HG03571 (cell line): ENCODE measurements around the gene SCGB1D1.
"Not testable (repeated sequence)": the region's sequence is repeated elsewhere in the genome, so short reads cannot be mapped to it uniquely, and the experiment has no call there.

ENCODE experiments used
- ATAC-seq: cut with Tn5 transposase; IDR thresholded peaks from one replicate; pipeline ENCODE4 v1.9.1; 2021; ENCODE audit not compliant: unreplicated experiment

Gene SCGB1D1

DNA sequence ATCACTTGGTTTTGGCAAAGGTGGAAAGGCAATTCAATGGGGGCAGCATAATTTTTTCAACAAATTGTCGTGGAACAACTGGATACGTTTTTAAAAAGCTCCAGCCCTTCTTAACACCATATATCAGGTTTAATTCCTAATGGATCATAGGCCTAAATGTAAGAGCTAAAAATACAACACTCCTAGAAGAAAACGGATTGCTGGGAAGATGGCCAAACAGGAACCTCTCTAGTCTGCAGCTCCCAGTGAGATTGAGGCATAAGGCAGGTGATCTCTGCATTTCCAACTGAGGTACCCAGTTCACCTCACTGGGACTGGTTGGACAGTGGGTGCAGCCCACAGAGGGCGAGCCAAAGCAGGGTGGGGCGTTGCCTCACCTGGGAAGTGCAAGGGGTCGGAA, 32.4 kb upstream of the SCGB1D1 start:
- ATAC-seq: no peak

DNA sequence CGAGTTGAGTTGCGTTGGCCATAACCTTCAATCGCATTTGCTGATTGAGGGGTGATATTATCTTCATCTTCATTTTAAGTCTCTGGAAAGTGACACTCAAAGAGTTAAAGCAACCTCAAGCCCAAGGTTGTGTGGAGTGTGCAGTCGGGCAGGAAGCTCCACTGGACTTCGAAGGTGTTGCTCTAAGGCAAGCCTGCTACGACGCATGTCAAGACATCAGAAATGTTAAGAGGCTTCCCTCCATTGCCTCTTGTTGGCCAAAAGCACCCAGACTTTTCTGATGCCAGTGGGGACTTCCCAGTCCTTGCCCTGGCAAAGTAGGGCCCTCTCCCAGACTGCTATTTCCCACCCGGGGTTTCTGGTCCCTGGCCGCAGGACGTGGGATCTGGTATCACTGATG, 23.6 kb upstream of the SCGB1D1 start:
- no peak for ATAC-seq

DNA sequence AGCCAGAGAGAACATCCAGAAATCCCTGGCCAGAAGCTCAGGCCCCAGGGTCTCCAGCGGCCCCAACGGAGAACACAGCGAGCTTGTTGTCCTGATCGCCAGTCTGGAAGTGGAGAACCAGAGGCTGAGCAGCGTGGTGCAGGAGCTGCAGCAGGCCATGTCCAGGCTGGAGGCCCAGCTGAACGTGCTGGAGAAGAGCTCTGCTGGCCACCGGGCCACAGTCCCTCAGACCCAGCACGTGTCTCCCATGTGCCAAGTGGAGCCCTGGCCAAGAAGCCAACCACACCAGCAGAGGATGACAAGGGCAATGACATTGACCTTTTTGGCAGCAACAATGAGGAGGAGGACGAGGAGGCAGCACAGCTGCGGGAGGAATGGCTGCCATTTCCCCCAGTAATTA, 20.6 kb upstream of the SCGB1D1 start:
- ATAC-seq: no peak

DNA sequence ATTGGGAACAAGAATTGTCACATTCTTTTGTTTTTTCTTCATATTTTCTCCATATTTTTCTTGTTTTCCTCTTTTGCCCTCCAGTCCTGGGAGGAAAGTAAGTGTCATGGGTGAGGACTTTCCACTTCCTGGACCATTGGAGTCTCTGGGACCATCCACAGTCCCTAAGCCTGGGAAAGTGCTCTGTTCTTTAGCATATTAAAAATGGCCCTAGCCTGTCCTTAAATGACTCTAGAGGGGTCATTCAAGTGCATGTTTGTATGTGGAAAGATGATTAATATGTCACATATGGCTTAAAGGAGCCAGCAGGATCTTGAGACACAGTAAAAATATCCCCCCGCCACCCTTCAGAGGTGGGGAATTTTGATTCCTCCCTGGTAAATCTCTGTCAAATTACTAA, 20.1 kb upstream of the SCGB1D1 start:
- no peak for ATAC-seq

DNA sequence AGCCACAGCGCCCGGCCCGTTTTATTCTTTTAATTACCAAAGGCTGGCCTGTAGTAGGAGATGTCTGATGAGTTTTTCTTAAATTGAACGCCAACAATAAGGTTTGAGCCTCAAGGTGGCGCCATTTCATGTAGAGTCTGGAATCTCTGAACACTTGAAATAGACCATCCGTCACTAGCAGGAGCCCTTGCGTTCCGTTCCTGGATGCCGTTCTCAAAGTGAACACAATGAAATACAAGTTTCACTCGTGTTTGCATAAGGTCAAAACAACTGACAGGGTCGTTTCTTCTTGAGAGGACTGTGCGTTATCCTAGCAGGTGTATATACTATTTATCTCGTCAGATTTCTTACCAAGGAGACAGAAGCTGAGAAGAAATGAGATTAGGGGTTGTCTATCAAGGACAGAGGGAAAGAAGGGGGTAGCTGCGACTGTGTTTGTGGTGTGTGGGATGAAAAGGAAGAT, 18.7 kb upstream of the SCGB1D1 start:
- ATAC-seq: no peak

DNA sequence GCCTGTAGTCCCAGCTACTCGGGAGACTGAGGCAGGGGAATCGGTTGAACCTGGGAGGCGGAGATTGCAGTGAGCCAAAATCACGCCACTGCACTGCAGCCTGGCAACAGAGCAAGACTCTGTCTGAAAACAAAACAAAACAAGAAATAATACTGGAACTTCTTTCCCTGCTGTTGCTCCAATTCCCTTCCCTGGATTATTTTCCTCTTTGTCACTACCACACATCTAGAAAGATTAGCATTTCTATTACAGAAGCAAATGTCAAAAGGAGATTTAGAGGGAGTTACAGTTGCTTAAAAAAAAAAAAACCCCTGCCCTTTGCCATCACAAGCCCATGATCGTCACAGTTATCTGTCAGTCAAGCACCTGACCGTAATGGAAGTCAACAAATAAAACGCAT, 17.7 kb upstream of the SCGB1D1 start:
- no peak for ATAC-seq

DNA sequence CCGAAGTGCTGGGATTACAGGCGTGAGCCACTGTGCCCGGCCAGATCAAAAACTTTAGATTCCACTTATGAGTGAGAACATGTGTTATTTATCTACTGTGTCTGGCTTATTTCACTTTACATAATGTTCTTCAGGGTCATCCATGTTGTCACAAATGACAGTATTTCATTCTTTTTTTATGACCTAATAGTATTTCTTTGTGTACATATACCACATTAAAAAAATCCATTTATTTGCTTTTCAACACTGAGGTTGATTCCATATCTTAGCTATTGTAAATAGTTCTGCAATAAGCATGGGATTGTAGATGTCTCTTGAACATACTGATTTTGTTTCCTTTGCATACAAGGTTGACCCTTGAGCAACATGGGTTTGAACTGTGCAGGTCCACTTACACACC, 13.2 kb upstream of the SCGB1D1 start:
- no peak for ATAC-seq

DNA sequence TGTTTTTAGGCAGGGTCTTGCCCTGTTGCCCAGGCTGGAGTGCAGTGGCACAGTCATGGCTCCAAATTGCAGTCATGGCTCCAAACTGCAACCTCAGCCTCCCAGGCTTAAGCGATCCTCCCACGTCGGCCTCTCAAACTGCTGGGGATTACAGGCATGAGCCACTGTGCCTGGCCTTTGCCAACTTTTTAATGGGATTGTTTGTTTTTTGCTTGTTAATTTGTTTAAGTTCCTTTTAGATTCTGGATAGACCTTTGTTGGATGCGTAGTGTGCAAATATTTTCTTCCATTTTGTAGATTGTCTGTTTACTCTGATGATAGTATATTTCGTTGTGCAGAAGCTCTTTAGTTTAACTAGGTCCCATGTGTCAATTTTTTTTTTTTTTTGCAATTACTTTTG, 10.0 kb upstream of the SCGB1D1 start:
- no peak for ATAC-seq

DNA sequence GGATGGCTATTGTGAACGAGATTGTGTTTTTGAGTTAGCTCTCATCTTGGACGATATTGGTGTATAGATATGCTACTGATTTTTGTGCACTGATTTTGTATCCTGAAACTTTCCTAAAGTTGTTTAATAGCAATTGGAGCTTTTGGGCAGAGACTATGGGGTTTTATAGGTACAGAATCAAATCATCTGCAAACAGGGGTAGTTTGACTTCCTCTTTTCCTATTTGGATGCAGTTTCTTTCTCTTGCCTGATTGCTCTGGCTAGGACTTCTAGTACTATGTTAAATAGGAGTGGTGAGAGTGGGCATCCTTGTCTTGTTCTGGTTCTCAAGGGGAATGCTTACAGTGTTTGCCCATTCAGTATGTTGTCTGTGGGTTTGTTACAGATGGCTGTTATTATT, 8.9 kb upstream of the SCGB1D1 start:
- ATAC-seq: no peak

DNA sequence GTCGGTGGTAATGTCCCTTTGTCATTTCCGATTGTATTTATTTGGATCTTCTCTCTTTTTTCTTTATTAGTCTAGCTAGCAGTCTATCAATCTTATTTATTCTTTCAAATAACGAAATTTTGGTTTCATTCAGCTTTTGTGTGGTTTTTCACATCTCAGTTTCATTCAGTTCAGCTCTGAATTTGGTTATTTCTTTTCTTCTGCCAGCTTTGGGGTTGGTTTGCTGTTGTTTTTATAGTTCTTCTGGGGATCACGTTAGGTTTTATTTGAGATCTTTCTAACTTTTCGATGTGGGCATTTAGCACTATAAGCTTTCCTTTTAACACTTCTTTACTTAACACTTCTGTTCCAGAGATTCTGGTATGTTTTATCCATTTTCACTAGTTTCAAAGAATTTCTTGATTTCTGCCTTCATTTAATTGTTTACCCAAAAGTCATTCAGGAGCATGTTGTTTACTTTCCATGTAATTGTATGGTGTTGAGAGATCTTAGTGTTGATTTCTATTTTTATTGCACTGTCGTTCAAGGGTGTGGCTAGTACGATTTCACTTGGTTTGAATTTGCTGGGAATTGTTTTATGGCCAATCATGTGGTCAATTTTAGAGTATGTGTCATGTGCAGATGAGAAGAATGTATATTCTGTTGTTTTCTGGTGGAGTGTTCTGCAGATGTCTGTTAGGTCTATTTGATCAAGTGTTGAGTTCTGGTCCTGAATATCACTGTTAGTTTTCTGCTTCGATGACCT, 7.7 kb upstream of the SCGB1D1 start:
- ATAC-seq: no peak

DNA sequence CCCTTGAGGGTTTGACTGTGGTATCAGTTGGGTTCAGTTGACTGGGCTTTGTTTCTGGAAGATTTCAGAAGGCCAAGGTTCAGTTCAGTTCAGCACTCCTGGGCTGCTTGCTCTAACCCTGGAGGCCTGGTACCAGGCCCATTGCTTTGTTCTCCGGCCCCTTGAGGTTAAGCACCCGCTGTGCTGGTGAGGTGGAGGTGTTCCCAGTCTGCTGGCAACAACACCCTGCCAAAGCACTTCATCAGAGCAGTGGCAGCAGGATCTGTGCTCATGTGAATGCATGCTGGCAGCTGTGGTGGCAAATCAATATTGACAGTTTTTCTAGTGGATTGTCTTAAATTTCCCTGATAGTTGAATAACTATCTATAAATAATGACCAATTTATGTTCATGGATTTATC, 3.8 kb upstream of the SCGB1D1 start:
- no peak for ATAC-seq

DNA sequence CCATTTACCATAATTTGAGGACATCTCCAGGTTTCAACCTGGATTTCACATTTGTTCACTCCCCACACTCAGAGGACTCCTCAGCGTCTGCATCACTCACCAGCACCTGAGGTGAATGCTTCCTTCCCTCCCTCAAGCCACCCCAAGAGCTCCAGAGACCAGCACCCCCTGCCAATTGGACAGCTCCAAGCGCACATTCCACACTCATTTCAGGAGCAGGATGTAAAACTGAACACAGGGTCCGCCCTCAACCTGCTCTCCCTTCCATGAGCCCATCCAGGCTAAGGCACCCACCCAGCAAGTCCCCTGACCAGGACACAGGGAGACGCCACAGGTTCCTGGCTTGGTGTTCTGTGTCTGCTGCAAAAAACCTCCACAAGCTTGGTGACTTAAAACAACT, 3.9 kb downstream of the SCGB1D1 start:
- no peak for ATAC-seq

DNA sequence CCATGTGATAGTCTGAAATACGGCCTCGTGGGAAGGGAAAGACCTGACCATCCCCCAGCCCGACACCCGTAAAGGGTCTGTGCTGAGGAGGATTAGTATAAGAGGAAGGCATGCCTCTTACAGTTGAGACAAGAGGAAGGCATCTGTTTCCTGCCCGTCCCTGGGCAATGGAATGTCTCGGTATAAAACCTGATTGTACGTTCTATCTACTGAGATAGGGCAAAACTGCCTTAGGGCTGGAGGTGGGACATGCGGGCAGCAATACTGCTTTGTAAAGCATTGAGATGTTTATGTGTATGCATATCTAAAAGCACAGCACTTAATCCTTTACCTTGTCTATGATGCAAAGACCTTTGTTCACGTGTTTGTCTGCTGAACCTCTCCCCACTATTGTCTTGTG, 5.0 kb downstream of the SCGB1D1 start:
- ATAC-seq: not testable (repeated sequence)

DNA sequence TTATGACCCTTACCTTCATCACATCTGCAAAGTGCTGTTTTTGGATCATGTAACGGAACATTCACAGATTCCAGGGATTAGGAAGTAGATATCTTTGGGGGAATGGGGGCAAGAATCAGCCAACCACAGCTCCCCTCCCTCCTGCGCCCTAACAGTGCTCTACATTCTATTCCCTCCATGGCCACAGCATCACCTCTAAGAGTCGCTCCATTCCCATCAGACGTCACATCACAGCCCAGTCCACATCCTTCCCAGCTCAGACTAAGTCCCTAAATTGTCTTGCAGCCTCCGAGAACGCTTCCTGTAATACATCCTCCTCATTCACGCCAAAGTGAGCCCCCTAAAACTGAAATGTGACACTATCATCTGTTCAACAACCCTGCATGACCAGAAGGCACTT, 5.9 kb downstream of the SCGB1D1 start:
- no peak for ATAC-seq

DNA sequence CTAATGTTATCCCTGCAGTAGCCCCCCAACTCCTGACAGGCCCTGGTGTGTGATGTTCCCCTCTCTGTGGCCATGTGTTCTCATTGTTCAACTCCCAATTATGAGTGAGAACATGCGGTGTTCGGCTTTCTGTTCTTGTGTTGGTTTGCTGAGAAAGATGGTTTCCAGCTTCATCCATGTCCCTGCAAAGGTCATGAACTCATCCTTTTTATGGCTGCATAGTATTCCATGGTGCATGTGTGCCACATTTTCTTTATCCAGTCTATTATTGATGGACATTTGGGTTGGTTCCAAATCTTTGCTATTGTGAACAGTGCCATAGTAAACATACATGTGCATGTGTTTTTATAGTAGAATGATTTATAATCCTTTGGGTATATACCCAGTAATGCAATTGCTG, 7.4 kb downstream of the SCGB1D1 start:
- ATAC-seq: not testable (repeated sequence)

DNA sequence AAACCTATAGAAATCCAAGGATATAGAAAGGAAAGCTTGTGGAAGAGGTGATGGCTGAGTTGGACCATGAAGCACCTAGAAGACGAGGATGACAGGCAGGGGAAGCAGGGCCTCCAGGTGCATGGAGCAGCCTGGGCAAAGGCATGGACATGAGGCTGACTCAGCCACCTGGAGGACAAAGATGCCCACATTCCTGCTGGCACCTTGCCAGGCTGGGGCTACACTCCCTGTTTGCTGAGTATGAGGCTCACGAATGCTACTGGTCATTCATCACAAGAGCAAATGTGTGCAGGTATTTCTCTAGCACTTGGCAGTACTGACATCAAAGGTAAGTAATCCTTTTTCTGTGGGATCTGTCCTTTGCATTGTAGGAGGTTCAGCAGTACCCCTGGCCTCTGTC, 11.4 kb downstream of the SCGB1D1 start:
- no peak for ATAC-seq

DNA sequence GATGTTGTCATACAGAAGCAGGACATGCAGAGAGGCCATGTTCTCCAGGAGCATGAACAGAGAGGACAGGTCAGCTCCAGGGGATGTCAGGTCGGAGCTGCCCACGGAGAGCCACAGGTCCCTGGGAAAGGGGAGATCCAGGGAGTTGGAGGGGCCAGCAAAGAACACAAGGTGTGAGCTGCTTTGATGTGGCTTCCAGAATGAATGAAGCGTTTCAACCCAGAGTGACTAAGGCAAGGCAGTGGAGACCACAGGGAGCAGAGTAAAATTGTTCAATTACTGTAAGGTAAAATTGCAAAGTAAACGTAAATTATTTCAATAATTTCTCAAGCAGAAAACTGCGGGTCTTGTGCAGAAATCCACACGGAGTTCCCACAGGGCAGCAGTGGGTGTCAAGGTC, 12.9 kb downstream of the SCGB1D1 start:
- ATAC-seq: no peak

DNA sequence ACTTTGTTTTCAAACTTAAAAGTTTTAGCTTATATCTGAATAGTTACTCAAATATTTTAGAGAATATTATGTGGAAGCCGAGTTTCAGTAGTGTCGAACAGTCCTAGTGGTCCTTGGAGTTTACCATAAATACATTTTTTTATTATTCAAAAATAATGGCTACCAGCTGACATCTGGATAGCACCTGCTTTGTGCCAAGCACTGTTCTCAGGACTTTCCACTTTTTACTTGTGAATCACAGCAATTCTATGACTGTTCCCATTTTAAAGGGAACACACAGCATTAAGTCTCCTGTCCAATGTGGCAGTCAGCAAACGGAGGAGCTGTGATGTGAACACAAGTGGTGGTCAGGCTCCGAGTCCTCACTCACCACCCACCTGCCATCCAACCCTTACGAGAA, 14.4 kb downstream of the SCGB1D1 start:
- ATAC-seq: no peak

DNA sequence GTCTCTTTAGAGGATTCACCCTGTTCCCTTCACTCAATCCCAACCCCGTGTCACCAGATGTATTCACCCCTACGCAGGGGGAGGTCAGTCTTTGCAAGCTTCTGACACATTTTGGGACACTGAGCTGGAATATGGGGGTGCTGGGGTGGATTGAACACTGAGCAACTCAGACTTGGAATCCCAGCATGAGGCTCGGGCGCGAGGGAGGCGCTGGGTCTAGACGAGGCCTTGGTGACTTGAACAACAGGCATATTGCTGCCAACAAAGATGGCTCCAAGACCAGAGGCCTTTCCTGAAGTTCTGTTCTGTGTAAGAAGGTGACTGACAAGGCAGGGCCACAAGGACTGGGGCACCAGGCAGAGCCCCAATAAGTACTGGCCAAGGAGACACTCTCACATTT, 15.4 kb downstream of the SCGB1D1 start:
- no peak for ATAC-seq

DNA sequence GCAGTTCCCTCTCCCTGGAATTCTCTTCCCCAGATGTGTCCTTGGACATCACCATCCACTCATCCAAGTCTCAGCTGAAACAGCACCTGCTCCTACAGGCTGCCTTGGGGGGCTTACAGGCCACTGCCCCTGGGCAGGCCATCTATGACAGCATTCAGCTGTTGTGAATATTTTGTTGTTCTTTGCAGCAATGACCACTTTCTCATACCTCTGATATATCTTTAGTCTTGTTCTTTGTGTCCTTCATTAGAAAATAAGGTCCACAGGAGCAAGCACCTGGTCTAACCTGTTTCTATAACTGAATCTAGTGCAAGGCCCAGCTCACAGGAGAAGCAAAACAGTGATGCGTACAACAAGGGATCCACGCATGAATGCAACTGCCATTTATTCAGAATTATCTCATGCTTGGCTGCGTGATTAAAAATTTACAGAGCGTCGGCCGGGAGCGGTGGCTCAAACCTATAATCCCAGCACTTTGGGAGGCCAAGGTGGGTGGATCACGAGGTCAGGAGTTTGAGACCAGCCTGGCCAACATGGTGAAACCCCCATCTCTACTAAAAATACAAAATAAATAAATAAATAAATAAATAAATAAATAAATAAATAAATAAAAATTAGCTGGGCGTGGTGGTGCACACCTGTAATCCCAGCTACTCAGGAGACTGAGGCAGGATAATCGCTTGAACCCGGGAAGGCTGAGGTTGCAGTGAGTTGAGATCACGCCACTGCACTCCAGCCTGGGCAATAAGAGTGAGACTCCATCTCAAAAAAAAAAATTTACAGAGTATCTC, 16.5 kb downstream of the SCGB1D1 start:
- not testable (repeated sequence) for ATAC-seq

DNA sequence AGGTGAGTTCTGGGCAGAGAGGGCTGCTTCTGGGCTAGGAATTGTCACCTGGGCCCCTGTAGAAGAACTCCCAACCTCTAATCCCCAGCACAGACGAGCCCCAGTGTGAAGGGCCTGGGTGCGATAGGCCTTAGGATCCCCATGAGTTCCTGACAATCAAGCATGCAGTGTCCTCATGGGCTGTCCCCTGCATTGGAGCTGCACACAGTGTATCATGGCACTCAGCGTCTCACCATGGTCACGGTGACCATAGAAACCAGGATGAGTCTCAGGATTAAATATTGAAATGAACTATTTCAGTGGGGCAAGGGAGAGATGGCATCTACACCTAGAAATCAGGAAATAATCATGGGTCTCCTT, 18.7 kb downstream of the SCGB1D1 start:
- no peak for ATAC-seq

DNA sequence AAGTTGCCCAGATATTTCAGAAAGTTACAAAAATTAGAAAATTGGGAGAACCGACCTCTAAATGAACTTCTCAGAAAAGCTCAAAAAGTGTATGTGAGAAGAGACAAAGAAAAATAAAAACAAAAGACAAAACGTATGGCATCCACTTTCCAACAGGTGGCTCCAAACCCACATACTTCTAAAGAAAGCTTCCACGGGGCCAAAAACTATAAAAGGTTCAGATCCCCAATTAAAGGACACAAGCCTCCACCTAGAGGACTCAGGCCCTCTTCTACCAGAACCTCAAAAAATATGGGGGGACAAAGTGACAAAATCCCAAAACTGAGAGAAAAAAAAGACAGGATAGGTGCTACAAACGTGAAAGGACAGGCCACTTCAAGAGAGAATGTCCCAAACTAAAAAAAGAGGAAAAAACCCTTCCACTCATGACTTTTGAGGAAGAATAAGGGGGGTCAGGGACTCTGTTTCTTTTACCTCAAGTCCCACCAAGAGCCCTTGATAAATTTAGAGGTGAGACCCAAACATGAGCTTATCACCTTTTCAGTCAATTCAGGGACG, 27.3 kb downstream of the SCGB1D1 start:
- ATAC-seq: no peak
